B cell (primary cell): Measurements from ENCODE around the gene LARGE1. TPM values are rescaled to one million over a fixed set of nuclear protein-coding genes. Genes with fewer than 3 reads are reported as not detected.

ENCODE experiments used
- ATAC-seq: fragments of 200-7000 bp; cut with Tn5 transposase; one replicate; pipeline ENCODE4 v1.10.0; 2021; ENCODE audit warnings: low read depth, mild to moderate bottlenecking, moderate number of reproducible peaks, moderate library complexity
- CTCF ChIA-PET: fragments of 350-600 bp; sonication (Branson Sonifier 250); formaldehyde crosslinking; loops from one replicate; lab custom pipeline; 2021; ENCODE audit warnings: antibody characterized with exemption, inconsistent platforms; lab: Charles Lee
- POLR2A ChIA-PET: fragments of 350-600 bp; sonication (Branson Sonifier 250); formaldehyde crosslinking; loops from one replicate; lab custom pipeline; 2021; ENCODE audit warnings: antibody characterized with exemption; lab: Charles Lee
- DNase-seq: peaks from one replicate; pipeline ENCODE4 v3.0.0; 2013
- H2AFZ ChIP-seq: 2 replicates; pipeline ENCODE4 v1.6.1; 2012; ENCODE audit warnings: mild to moderate bottlenecking, low read depth, low read length; ENCODE audit not compliant: insufficient read depth, poor library complexity, severe bottlenecking
- H3K27ac ChIP-seq, 2 donors: 1 replicate in 1 of 2; 2 replicates in 1 of 2; pipeline ENCODE4 v1.5.1; 2012 to 2013; ENCODE audit warnings: low read length in 2 of 2, mild to moderate bottlenecking in 2 of 2, moderate library complexity in 1 of 2
- H3K27me3 ChIP-seq, 4 experiments: fragments of 200-600 bp in 1 of 4; sonication (generic) in 1 of 4; replicated peaks in 1 of 4; 1 replicate in 2 of 4; 2 replicates in 2 of 4; pipeline versions ENCODE4 v1.6.1 to v1.7.0; 2013 to 2016; ENCODE audit warnings: low read length in 3 of 4, mild to moderate bottlenecking in 2 of 4, mixed read lengths in 1 of 4, moderate library complexity in 1 of 4; ENCODE audit not compliant: insufficient read depth in 4 of 4, control insufficient read depth in 3 of 4; ENCODE audit errors: control extremely low read depth in 1 of 4
- H3K36me3 ChIP-seq, 2 experiments: replicated peaks in 1 of 2; 1 replicate in 1 of 2; 2 replicates in 1 of 2; pipeline versions ENCODE4 v1.6.1 to v1.7.1; 2013; ENCODE audit warnings: low read length in 1 of 2; ENCODE audit not compliant: insufficient read depth in 2 of 2, control insufficient read depth in 1 of 2; ENCODE audit errors: control extremely low read depth in 1 of 2, extremely low read depth in 1 of 2
- H3K4me1 ChIP-seq, 2 donors: fragments of 200-600 bp in 1 of 2; sonication (generic) in 1 of 2; 1 replicate in 1 of 2; 2 replicates in 1 of 2; pipeline versions ENCODE4 v1.5.1 to v1.6.1; 2013 to 2017; ENCODE audit warnings: low read length in 2 of 2; ENCODE audit not compliant: control insufficient read depth in 2 of 2, insufficient read depth in 2 of 2
- H3K4me2 ChIP-seq: replicated peaks from 2 replicates; pipeline ENCODE3; 2012; ENCODE audit warnings: mild to moderate bottlenecking, low read depth, low read length; ENCODE audit not compliant: poor library complexity, severe bottlenecking
- H3K4me3 ChIP-seq, 5 experiments: fragments of 200-600 bp in 1 of 5; sonication (generic) in 1 of 5; 1 replicate in 3 of 5; 2 replicates in 2 of 5; pipeline versions ENCODE4 v1.5.1 to v1.7.0; 2011 to 2016; ENCODE audit warnings: low read length in 4 of 5, mild to moderate bottlenecking in 4 of 5, low read depth in 2 of 5, control low read depth in 1 of 5, moderate library complexity in 1 of 5; ENCODE audit not compliant: insufficient read depth in 1 of 5; ENCODE audit errors: control extremely low read depth in 1 of 5, extremely low read depth in 1 of 5
- H3K79me2 ChIP-seq: fragments of 200-600 bp; sonication (generic); one replicate; pipeline ENCODE4 v1.6.0; 2016; ENCODE audit warnings: low read length; ENCODE audit not compliant: control insufficient read depth, insufficient read depth
- H3K9ac ChIP-seq: fragments of 200-600 bp; sonication (generic); 2 replicates; pipeline ENCODE4 v1.6.1; 2017; ENCODE audit warnings: mild to moderate bottlenecking, low read length, moderate library complexity
- H3K9me3 ChIP-seq, 3 donors: one replicate each; pipeline versions ENCODE4 v1.6.1 to v1.7.1; 2013; ENCODE audit warnings: low read length in 2 of 3; ENCODE audit not compliant: control insufficient read depth in 2 of 3, insufficient read depth in 1 of 3; ENCODE audit errors: control extremely low read depth in 1 of 3
- H4K20me1 ChIP-seq: 2 replicates; pipeline ENCODE4 v1.6.0; 2012; ENCODE audit warnings: mild to moderate bottlenecking, low read length; ENCODE audit not compliant: insufficient read depth, control insufficient read depth, poor library complexity, severe bottlenecking
- H3K27ac Mint-ChIP-seq: one replicate; pipeline ENCODE4 v1.8.0; 2021; ENCODE audit warnings: mixed read lengths
- H3K27me3 Mint-ChIP-seq: one replicate; pipeline ENCODE4 v1.8.0; 2021; ENCODE audit warnings: mixed read lengths
- H3K4me1 Mint-ChIP-seq: one replicate; pipeline ENCODE4 v1.8.0; 2021; ENCODE audit warnings: mixed read lengths
- H3K4me3 Mint-ChIP-seq: one replicate; pipeline ENCODE4 v1.8.0; 2021; ENCODE audit warnings: mixed read lengths
- H3K9me3 Mint-ChIP-seq: one replicate; pipeline ENCODE4 v1.8.0; 2022; ENCODE audit warnings: mixed read lengths; ENCODE audit not compliant: insufficient read depth
- CTCF ChIP-seq: fragments of 200-600 bp; IDR thresholded peaks from one replicate; pipeline ENCODE4 v1.8.0; 2022; ENCODE audit warnings: antibody characterized with exemption, mild to moderate bottlenecking
- EZH2 ChIP-seq: IDR thresholded peaks from 2 replicates; pipeline ENCODE4 v1.6.1; 2012; ENCODE audit warnings: borderline replicate concordance, low read depth, mild to moderate bottlenecking, moderate library complexity, low read length; ENCODE audit not compliant: insufficient read depth, poor library complexity, severe bottlenecking
- WGBS: methylation state at CpG from one replicate; pipeline ENCODE4 v1.1.5; 2013; ENCODE audit warnings: missing lambda C conversion rate; ENCODE audit not compliant: insufficient coverage; 5-methylcytosine and 5-hydroxymethylcytosine counted together
- intact Hi-C: fragments of 100-400 bp; cut with micrococcal nuclease; formaldehyde crosslinking; loops from one replicate; pipeline ENCODE4 v1.10.0; 2022
- polyA plus RNA-seq: library from polyadenylated mRNA; depleted of rRNA; stranded (reverse); fragments of >200 nt; gene quantifications from 2 replicates; pipeline ENCODE4 v1.2.3, GENCODE V29; 2012
- total RNA-seq, 2 donors: library from RNA; stranded (reverse); fragments of 120-200 nt in 1 of 2; gene quantifications; 1 replicate in 1 of 2; 2 replicates in 1 of 2; pipeline versions ENCODE4 v1.2.3 to v1.2.4, GENCODE V29; 2013 to 2022

The LARGE1 gene
- total and polyA plus RNA-seq, 2 donors (not counting 1 experiment from before 2014, with no cell fraction given): 20.7 to 82.0 TPM

GRCh38 chr22:33429281-33429680 lies 491.0 kb downstream of the LARGE1 start:
- intact Hi-C loops: no loop called here
- no peaks in the 10 kb centered on the region for H3K4me1 ChIP-seq
- CTCF ChIA-PET: no interaction called here
- H3K27me3 ChIP-seq: no peaks in the 10 kb centered on the region
- H3K36me3 ChIP-seq: peaks cover 0 to 18% of the 10 kb centered on the region in 2 experiments
- Mint-ChIP-seq H3K27me3 (no peaks in the 10 kb centered on the region), H3K27ac (no peak overlapping the region), H3K4me1 (no peaks in the 10 kb centered on the region), H3K4me3 (no peak overlapping the region), H3K9me3 (no peaks in the 10 kb centered on the region)
- no peaks in the 10 kb centered on the region for H3K9me3 ChIP-seq
- H2AFZ ChIP-seq: no peak overlapping the region
- no peak overlapping the region for H3K9ac ChIP-seq
- no peak overlapping the region for H3K27ac ChIP-seq
- no peak overlapping the region for H3K4me2 ChIP-seq
- DNase-seq: no peak
- H3K79me2 ChIP-seq: no peaks in the 10 kb centered on the region
- WGBS: 60% methylated on average over 1 of the region's 7 CpGs
- H4K20me1 ChIP-seq: no peaks in the 10 kb centered on the region
- ATAC-seq: no peak
- POLR2A ChIA-PET: no interaction called here
- H3K4me3 ChIP-seq: no peak overlapping the region
- TF ChIP-seq EZH2 (no peak), CTCF (no peak)

- POLR2A ChIA-PET: no interaction called here
These were observed 492.8 kb downstream of the LARGE1 start for GRCh38 chr22:33427461-33427860.

More at GRCh38 chr22:33427461-33427860, 492.8 kb downstream of the LARGE1 start:
- H3K9ac ChIP-seq: no peak overlapping the region
- no peaks in the 10 kb centered on the region for H3K79me2 ChIP-seq
- intact Hi-C loops: no loop called here
- DNase-seq (no peak), ATAC-seq (no peak)
- no peak overlapping the region for H3K4me3 ChIP-seq
- H4K20me1 ChIP-seq: no peaks in the 10 kb centered on the region
- H3K27me3 ChIP-seq: no peaks in the 10 kb centered on the region
- Mint-ChIP-seq H3K4me3 (no peak overlapping the region), H3K9me3 (no peaks in the 10 kb centered on the region), H3K27ac (no peak overlapping the region), H3K4me1 (peaks cover 3% of the 10 kb centered on the region), H3K27me3 (no peaks in the 10 kb centered on the region)
- peaks cover 0 to 2% (median 0%) of the 10 kb centered on the region in 3 donors for H3K9me3 ChIP-seq
- H3K27ac ChIP-seq: no peak overlapping the region
- no peak overlapping the region for H3K4me2 ChIP-seq
- H3K36me3 ChIP-seq: peaks cover 0 to 18% of the 10 kb centered on the region in 2 experiments
- H3K4me1 ChIP-seq: no peaks in the 10 kb centered on the region
- H2AFZ ChIP-seq: no peak overlapping the region
- no peak for TF ChIP-seq EZH2
- TF ChIP-seq CTCF: no peak
- CTCF ChIA-PET: interaction anchor here (0.8 kb wide), 1 partner anchor 91 kb away, joined by 3 read pairs; no protein-coding TSS in a partner anchor
- WGBS: 86% methylated on average over 5 of the region's 6 CpGs
